GM12878 (cell line): ENCODE data around the gene CDC37L1. TPM values are rescaled to one million over a fixed set of nuclear protein-coding genes. Genes with fewer than 3 reads are reported as not detected.

Experiments
- ATAC-seq: fragments of 200-7000 bp; cut with Tn5 transposase; 3 replicates; pipeline ENCODE4 v1.9.1; 2020; ENCODE audit warnings: mild to moderate bottlenecking, moderate library complexity
- BruUV-seq: library from RNA; stranded (reverse); fragments of 400-500 nt; replicated peaks from 2 replicates; lab custom pipeline; 2021; lab: Mats Ljungman, UMichigan
- CTCF ChIA-PET: fragments of 300-600 bp; sonication (Branson Sonifier 250); formaldehyde crosslinking; extraction: SDS; loops from one replicate; lab custom pipeline; 2021; ENCODE audit warnings: inconsistent platforms; lab: Yijun Ruan, JAX
- POLR2A ChIA-PET: fragments of 350-600 bp; formaldehyde crosslinking; extraction: SDS; loops from one replicate; lab custom pipeline; 2021; ENCODE audit warnings: inconsistent platforms; lab: Charles Lee
- RAD21 ChIA-PET: fragments of 300-600 bp; sonication (Branson Sonifier 250); formaldehyde crosslinking; loops from one replicate; lab custom pipeline; 2023; ENCODE audit warnings: antibody characterized with exemption; ENCODE audit not compliant: unreplicated experiment; lab: Charles Lee
- SMC1A ChIA-PET: fragments of 300-600 bp; sonication (Branson Sonifier 250); formaldehyde crosslinking; loops from one replicate; lab custom pipeline; 2023; ENCODE audit not compliant: unreplicated experiment, uncharacterized antibody; lab: Charles Lee
- DNase-seq: peaks from one replicate; pipeline ENCODE4 v3.0.0-alpha.2; 2011; ENCODE audit warnings: low read depth, low spot score
- FAIRE-seq: peaks from 3 replicates; lab custom pipeline; 2011; peaks lifted over from hg19 to GRCh38; lab: Jason Lieb, UNC
- H2AFZ ChIP-seq: 2 replicates; pipeline ENCODE4 v1.6.0; 2011; ENCODE audit warnings: low read depth, low read length, control low read depth; ENCODE audit not compliant: control insufficient read depth
- H3K27ac ChIP-seq: 2 replicates; pipeline ENCODE4 v1.5.1; 2011; ENCODE audit warnings: control low read depth; ENCODE audit not compliant: control insufficient read depth, insufficient read depth
- H3K27me3 ChIP-seq, 2 experiments: replicated peaks in 1 of 2; 2 replicates each; pipeline versions ENCODE4 v1.6.0 to v1.6.1; 2011; ENCODE audit warnings: low read length in 1 of 2; ENCODE audit not compliant: control insufficient read depth in 2 of 2, insufficient read depth in 2 of 2
- H3K36me3 ChIP-seq, 2 experiments: 2 replicates each; pipeline ENCODE4 v1.5.1; 2011; ENCODE audit warnings: low read length in 1 of 2; ENCODE audit not compliant: control insufficient read depth in 2 of 2, insufficient read depth in 2 of 2
- H3K4me1 ChIP-seq: 2 replicates; pipeline ENCODE4 v1.6.1; 2011; ENCODE audit warnings: mild to moderate bottlenecking, low read length, moderate library complexity, mixed read lengths; ENCODE audit not compliant: control insufficient read depth, insufficient read depth
- H3K4me2 ChIP-seq: 2 replicates; pipeline ENCODE4 v1.6.0; 2011; ENCODE audit warnings: control low read depth; ENCODE audit not compliant: control insufficient read depth, insufficient read depth
- H3K4me3 ChIP-seq: fragments of 200-600 bp; sonication (generic); 2 replicates; pipeline ENCODE4 v1.5.1; 2016
- H3K79me2 ChIP-seq: 2 replicates; pipeline ENCODE4 v1.6.0; 2011; ENCODE audit warnings: low read length; ENCODE audit not compliant: control insufficient read depth, insufficient read depth
- H3K9ac ChIP-seq: 2 replicates; pipeline ENCODE4 v1.8.0; 2011; ENCODE audit warnings: low read length, control low read depth, mixed read lengths; ENCODE audit not compliant: control insufficient read depth, insufficient read depth
- H3K9me3 ChIP-seq: replicated peaks from 3 replicates; pipeline ENCODE4 v1.5.1; 2011; ENCODE audit warnings: mild to moderate bottlenecking, low read length; ENCODE audit not compliant: control insufficient read depth, insufficient read depth
- H4K20me1 ChIP-seq: 2 replicates; pipeline ENCODE4 v1.6.0; 2011; ENCODE audit not compliant: control insufficient read depth, insufficient read depth
- CHD2 ChIP-seq: IDR thresholded peaks from 2 replicates; pipeline ENCODE4 v1.6.1; 2011; ENCODE audit warnings: low read depth, low read length, improper control_type of control experiment, borderline replicate concordance
- HDGF ChIP-seq: fragments of 450-650 bp; IDR thresholded peaks from 2 replicates; pipeline ENCODE4 v1.6.1; 2016; ENCODE audit warnings: antibody characterized with exemption
- IKZF2 ChIP-seq, 2 experiments: fragments of 450-650 bp; IDR thresholded peaks; 2 replicates each; pipeline ENCODE4 v1.6.1; 2017; ENCODE audit warnings: mild to moderate bottlenecking in 2 of 2, moderate library complexity in 2 of 2
- JUNB ChIP-seq: IDR thresholded peaks from 2 replicates; pipeline ENCODE4 v1.6.1; 2016; ENCODE audit warnings: antibody characterized with exemption, mild to moderate bottlenecking
- RAD51 ChIP-seq: fragments of 450-650 bp; IDR thresholded peaks from 2 replicates; pipeline ENCODE4 v1.6.1; 2016; ENCODE audit warnings: moderate library complexity, mild to moderate bottlenecking, inconsistent platforms
- SMAD5 ChIP-seq: IDR thresholded peaks from 2 replicates; pipeline ENCODE4 v1.6.1; 2016; ENCODE audit warnings: antibody characterized with exemption, low read depth
- SPI1 ChIP-seq: IDR thresholded peaks from 2 replicates; pipeline ENCODE4 v1.6.1; 2011; ENCODE audit warnings: low read depth, mild to moderate bottlenecking, low read length, moderate library complexity, borderline replicate concordance; ENCODE audit not compliant: insufficient read depth
- SREBF1 ChIP-seq: IDR thresholded peaks from 2 replicates; pipeline ENCODE4 v1.6.1; 2012; ENCODE audit warnings: mild to moderate bottlenecking, low read length
- SUPT20H ChIP-seq: IDR thresholded peaks from 2 replicates; pipeline ENCODE4 v1.6.1; 2011; ENCODE audit warnings: low read depth, mild to moderate bottlenecking, low read length, moderate library complexity, borderline replicate concordance; ENCODE audit not compliant: control insufficient read depth
- TCF12 ChIP-seq: IDR thresholded peaks from 2 replicates; pipeline ENCODE4 v1.6.1; 2011; ENCODE audit warnings: low read depth, mild to moderate bottlenecking, low read length
- ZNF592 ChIP-seq: fragments of 450-650 bp; IDR thresholded peaks from 2 replicates; pipeline ENCODE4 v1.6.1; 2017; ENCODE audit warnings: mild to moderate bottlenecking, moderate library complexity
- ZZZ3 ChIP-seq: IDR thresholded peaks from 2 replicates; pipeline ENCODE4 v1.6.1; 2011; ENCODE audit warnings: low read depth; ENCODE audit not compliant: control insufficient read depth, insufficient read length
- WGBS: methylation state at CpG from one replicate; pipeline ENCODE4 v1.1.6; 2016; ENCODE audit warnings: low lambda C conversion rate; ENCODE audit not compliant: insufficient replicate concordance, insufficient coverage; ENCODE audit errors: missing lambda C conversion rate; 5-methylcytosine and 5-hydroxymethylcytosine counted together
- in situ Hi-C: fragments of 300-500 bp; cut with MboI; formaldehyde crosslinking; loops from 9 replicates; pipeline ENCODE4 v1.14.3; 2018; ENCODE audit warnings: mixed read lengths
- intact Hi-C: fragments of 100-400 bp; cut with micrococcal nuclease; formaldehyde crosslinking; loops from one replicate; pipeline ENCODE4 v1.14.2; 2022; ENCODE audit not compliant: unreplicated experiment
- polyA plus RNA-seq, 11 experiments: library from polyadenylated mRNA; depleted of rRNA in 4 of 11; unstranded in 6 of 11; stranded (reverse) in 5 of 11; fragments of >200 nt; fragmentation: Nextera tagmentation in 4 of 11; fragmentation: Illumina TruSeq in 1 of 11; extraction: Ambion mirVana in 4 of 11; extraction: Trizol in 1 of 11; gene quantifications; 1 replicate in 1 of 11; 2 replicates in 10 of 11; pipeline versions ENCODE4 v1.2.1 to v1.2.3, GENCODE V29; 2011 to 2016; ENCODE audit warnings: inconsistent platforms in 2 of 11, missing spikeins in 2 of 11, low read depth in 1 of 11
- total RNA-seq, 4 experiments: library from RNA; depleted of rRNA in 3 of 4; stranded (reverse); fragments of >200 nt in 3 of 4; fragmentation: Illumina TruSeq in 1 of 4; extraction: Trizol in 1 of 4; gene quantifications; 2 replicates each; pipeline versions ENCODE4 v1.2.1 to v1.2.3, GENCODE V29; 2013 to 2021
- TF ChIP-seq, protein P1 (sequence below): fragments of 150-350 bp; IDR thresholded peaks from 2 replicates; pipeline ENCODE4 v1.6.1; 2016; ENCODE audit warnings: low read depth, low read length
- TF ChIP-seq, protein P2 (sequence below): fragments of 450-650 bp; IDR thresholded peaks from 2 replicates; pipeline ENCODE4 v1.6.1; 2017; ENCODE audit warnings: borderline replicate concordance

Gene CDC37L1
- total and polyA plus RNA-seq, 10 of the 15 experiments (the other 5 are each of a cell fraction or from before 2014, with no cell fraction given): 2.2 to 16.6 (median 8.2) TPM

DNA sequence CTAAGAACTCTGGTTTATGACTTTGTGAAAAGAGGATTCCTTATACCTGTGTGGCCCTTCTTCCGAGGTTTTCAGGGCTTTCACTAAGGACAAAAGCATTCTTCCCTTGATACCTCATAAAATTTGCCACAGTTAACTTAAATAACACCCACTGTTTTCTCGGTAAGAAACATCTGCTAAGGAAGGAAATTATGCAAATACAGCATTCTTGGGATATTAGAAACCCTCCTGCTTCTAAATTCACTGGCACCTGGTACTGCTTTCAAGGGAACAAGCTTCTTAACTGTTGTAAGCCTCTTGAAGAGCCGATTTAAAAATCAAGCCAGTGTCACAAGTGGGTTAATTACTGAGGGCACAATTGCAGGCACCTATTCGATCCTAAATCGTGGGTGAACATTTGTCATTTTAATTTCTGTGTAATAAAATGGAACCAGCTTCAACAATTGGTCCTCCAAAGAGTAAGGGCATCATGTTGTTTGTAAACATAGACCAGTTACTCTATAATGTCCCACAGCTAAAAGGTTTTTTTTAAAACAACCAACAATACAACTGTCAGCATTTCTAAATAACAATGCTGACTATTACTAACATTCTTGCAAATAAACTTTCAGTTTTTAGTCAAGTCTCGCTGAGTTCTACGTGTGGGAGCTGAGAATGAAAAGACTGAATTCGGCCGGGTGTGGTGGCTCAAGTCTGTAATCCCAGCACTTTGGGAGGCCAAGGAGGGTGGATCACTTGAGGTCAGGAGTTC lies 35.1 kb downstream of the CDC37L1 start:
- POLR2A ChIA-PET: interaction anchor here (0.7 kb wide), 1 partner anchor 14 kb away, joined by 4 read pairs; no protein-coding TSS in a partner anchor
- intact Hi-C loops (no loop called here), in situ Hi-C loops (no loop called here)
- CTCF ChIA-PET: interaction anchor here (1.2 kb wide), 1 partner anchor 114 kb away, joined by 3 read pairs; no protein-coding TSS in a partner anchor
- peaks cover 8 to 35% of the 10 kb centered on the region in 2 experiments for H3K36me3 ChIP-seq
- FAIRE-seq (no peak), ATAC-seq (no peak), DNase-seq (no peak)
- H3K9ac ChIP-seq: no peak overlapping the region
- no peaks in the 10 kb centered on the region for H3K4me1 ChIP-seq
- SMC1A ChIA-PET: no interaction called here
- no peak overlapping the region for H2AFZ ChIP-seq
- RAD21 ChIA-PET: no interaction called here
- H3K27ac ChIP-seq: no peak overlapping the region
- over 99% methylated on average over 9 of the region's 9 CpGs for WGBS
- H3K79me2 ChIP-seq: no peaks in the 10 kb centered on the region
- no peaks in the 10 kb centered on the region for H4K20me1 ChIP-seq
- no TSS peak for BruUV-seq
- no peak overlapping the region for H3K4me3 ChIP-seq
- no peaks in the 10 kb centered on the region; the same call in 2 of the 3 replicates for H3K9me3 ChIP-seq
- no peak overlapping the region for H3K4me2 ChIP-seq
- H3K27me3 ChIP-seq: no peaks in the 10 kb centered on the region
- TF ChIP-seq, protein P1, sequence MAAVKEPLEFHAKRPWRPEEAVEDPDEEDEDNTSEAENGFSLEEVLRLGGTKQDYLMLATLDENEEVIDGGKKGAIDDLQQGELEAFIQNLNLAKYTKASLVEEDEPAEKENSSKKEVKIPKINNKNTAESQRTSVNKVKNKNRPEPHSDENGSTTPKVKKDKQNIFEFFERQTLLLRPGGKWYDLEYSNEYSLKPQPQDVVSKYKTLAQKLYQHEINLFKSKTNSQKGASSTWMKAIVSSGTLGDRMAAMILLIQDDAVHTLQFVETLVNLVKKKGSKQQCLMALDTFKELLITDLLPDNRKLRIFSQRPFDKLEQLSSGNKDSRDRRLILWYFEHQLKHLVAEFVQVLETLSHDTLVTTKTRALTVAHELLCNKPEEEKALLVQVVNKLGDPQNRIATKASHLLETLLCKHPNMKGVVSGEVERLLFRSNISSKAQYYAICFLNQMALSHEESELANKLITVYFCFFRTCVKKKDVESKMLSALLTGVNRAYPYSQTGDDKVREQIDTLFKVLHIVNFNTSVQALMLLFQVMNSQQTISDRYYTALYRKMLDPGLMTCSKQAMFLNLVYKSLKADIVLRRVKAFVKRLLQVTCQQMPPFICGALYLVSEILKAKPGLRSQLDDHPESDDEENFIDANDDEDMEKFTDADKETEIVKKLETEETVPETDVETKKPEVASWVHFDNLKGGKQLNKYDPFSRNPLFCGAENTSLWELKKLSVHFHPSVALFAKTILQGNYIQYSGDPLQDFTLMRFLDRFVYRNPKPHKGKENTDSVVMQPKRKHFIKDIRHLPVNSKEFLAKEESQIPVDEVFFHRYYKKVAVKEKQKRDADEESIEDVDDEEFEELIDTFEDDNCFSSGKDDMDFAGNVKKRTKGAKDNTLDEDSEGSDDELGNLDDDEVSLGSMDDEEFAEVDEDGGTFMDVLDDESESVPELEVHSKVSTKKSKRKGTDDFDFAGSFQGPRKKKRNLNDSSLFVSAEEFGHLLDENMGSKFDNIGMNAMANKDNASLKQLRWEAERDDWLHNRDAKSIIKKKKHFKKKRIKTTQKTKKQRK: no peak
- TF ChIP-seq ZNF592 (no peak), ZZZ3 (no peak), RAD51 (no peak), IKZF2 (IDR thresholded peaks at IDR 0.05) (no peak), CHD2 (no peak), SPI1 (no peak), SUPT20H (no peak), HDGF (no peak), SMAD5 (no peak), TCF12 (no peak), JUNB (no peak), SREBF1 (no peak)
- TF ChIP-seq, protein P2, sequence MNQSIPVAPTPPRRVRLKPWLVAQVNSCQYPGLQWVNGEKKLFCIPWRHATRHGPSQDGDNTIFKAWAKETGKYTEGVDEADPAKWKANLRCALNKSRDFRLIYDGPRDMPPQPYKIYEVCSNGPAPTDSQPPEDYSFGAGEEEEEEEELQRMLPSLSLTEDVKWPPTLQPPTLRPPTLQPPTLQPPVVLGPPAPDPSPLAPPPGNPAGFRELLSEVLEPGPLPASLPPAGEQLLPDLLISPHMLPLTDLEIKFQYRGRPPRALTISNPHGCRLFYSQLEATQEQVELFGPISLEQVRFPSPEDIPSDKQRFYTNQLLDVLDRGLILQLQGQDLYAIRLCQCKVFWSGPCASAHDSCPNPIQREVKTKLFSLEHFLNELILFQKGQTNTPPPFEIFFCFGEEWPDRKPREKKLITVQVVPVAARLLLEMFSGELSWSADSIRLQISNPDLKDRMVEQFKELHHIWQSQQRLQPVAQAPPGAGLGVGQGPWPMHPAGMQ: no peak
